Transverse colon (tissue), 4 donors: ENCODE results near the gene CD7. TPM values are rescaled to one million over a fixed set of nuclear protein-coding genes. Genes with fewer than 3 reads are reported as not detected.
A peak's percentile ranks its signal among the peaks of the same experiment; 100 is the strongest.

Experiments used
- DNase-seq: peaks from one replicate; pipeline ENCODE4 v3.0.0-alpha.2; 2019
- H3K27ac ChIP-seq, 4 donors: fragments of 200-600 bp; sonication (generic); 2 replicates each; pipeline ENCODE4 v1.5.1; 2016 to 2018; ENCODE audit warnings: inconsistent platforms in 4 of 4
- H3K27me3 ChIP-seq: fragments of 200-600 bp; sonication (generic); 2 replicates; pipeline ENCODE4 v1.5.1; 2017; ENCODE audit warnings: inconsistent platforms
- H3K36me3 ChIP-seq, 4 donors: fragments of 200-600 bp; sonication (generic); 2 replicates each; pipeline ENCODE4 v1.5.1; 2017 to 2019; ENCODE audit warnings: inconsistent platforms in 4 of 4
- H3K4me1 ChIP-seq, 4 donors: fragments of 200-600 bp; sonication (generic); 2 replicates each; pipeline ENCODE4 v1.5.1; 2017 to 2020; ENCODE audit warnings: inconsistent platforms in 4 of 4
- H3K4me3 ChIP-seq, 4 donors: fragments of 200-600 bp; sonication (generic); 1 replicate in 1 of 4; 2 replicates in 3 of 4; pipeline versions ENCODE4 v1.5.1 to v1.6.1; 2017 to 2019; ENCODE audit warnings: inconsistent platforms in 4 of 4
- H3K9me3 ChIP-seq, 2 donors: fragments of 200-600 bp; sonication (generic); 2 replicates each; pipeline ENCODE4 v1.5.1; 2017 to 2019; ENCODE audit warnings: inconsistent platforms in 2 of 2
- EP300 ChIP-seq: sonication (generic); formaldehyde crosslinking; IDR thresholded peaks from one replicate; pipeline ENCODE4 v1.6.1; 2017; ENCODE audit warnings: antibody characterized with exemption, low read depth
- POLR2A ChIP-seq: fragments of 450-650 bp; IDR thresholded peaks from one replicate; pipeline ENCODE4 v1.6.1; 2016; ENCODE audit warnings: antibody characterized with exemption, mild to moderate bottlenecking, moderate library complexity
- POLR2AphosphoS5 ChIP-seq, 3 donors: sonication (generic); formaldehyde crosslinking; IDR thresholded peaks; one replicate each; pipeline ENCODE4 v1.6.1; 2016; ENCODE audit warnings: antibody characterized with exemption in 3 of 3
- WGBS, 2 donors: methylation state at CpG; one replicate each; pipeline ENCODE4 v1.1.5; 2018; ENCODE audit warnings: low coverage in 1 of 2; 5-methylcytosine and 5-hydroxymethylcytosine counted together
- in situ Hi-C, 4 donors: fragments of 200-750 bp; cut with MboI; loops; one replicate each; pipeline versions ENCODE4 v1.15.0 to v1.15.1; 2017; ENCODE audit warnings: low sequenced_read_pairs in 3 of 4, low pct_ligation_motif_present in 1 of 4, low pct_unique_long_range_greater_than_20kb in 1 of 4
- intact Hi-C: fragments of 100-400 bp; cut with DNase I; formaldehyde crosslinking; loops from one replicate; pipeline ENCODE4 v1.15.1; 2023; ENCODE audit warnings: low total_unique reads
- total RNA-seq, 4 donors: library from RNA; depleted of rRNA; stranded (reverse); fragments of >200 nt; gene quantifications; one replicate each; pipeline ENCODE4 v1.1.0, GENCODE V29; 2016
- TF ChIP-seq, protein P1 (sequence below), 5 experiments: fragments of 200-600 bp in 3 of 5; fragments of 450-650 bp in 2 of 5; sonication (generic) in 3 of 5; IDR thresholded peaks; 1 replicate in 2 of 5; 2 replicates in 3 of 5; pipeline ENCODE4 v1.5.1; 2016 to 2017; ENCODE audit warnings: antibody characterized with exemption in 5 of 5, inconsistent platforms in 3 of 5, mild to moderate bottlenecking in 2 of 5, moderate library complexity in 1 of 5

CD7 gene
- total RNA-seq, 4 donors from 2014 or later = 6.1 to 9.7 (median 7.4) TPM

DNA sequence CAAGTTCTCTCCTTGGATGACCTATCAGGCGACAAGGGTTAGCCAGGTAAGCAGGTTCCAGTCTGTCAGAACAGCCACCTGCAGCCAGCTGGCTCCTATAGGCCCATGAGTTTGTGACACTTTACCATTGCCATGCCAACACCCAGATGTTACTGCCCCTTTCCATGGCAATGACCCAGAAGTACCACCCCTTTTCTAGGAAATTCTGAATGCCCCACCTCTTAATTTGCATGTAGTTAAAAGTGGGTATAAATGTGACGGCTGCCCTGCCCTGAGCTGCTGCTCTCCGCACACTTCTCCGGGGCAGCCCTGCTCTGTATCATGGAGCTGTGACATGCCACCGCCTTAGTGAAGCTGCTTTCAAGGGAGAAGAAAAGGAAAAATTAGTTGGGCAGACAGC, 26.2 kb upstream of the CD7 start:
- Histone ChIP-seq H3K27ac (no peak overlapping the region), H3K27me3 (peaks cover 6% of the 10 kb centered on the region), H3K4me3 (no peak overlapping the region), H3K9me3 (no peaks in the 10 kb centered on the region), H3K36me3 (no peaks in the 10 kb centered on the region), H3K4me1 (peaks cover 9 to 28% (median 22%) of the 10 kb centered on the region in 4 donors)
- in situ Hi-C loops = no loop called here
- 88% methylated on average over 3 to 5 of the region's 5 CpGs for WGBS, 2 donors
- intact Hi-C loops = no loop called here
- DNase-seq = no peak
- TF ChIP-seq EP300 (no peak), POLR2AphosphoS5 (IDR thresholded peaks at IDR 0.05) (no peak), POLR2A (no peak)
- TF ChIP-seq, protein P1, sequence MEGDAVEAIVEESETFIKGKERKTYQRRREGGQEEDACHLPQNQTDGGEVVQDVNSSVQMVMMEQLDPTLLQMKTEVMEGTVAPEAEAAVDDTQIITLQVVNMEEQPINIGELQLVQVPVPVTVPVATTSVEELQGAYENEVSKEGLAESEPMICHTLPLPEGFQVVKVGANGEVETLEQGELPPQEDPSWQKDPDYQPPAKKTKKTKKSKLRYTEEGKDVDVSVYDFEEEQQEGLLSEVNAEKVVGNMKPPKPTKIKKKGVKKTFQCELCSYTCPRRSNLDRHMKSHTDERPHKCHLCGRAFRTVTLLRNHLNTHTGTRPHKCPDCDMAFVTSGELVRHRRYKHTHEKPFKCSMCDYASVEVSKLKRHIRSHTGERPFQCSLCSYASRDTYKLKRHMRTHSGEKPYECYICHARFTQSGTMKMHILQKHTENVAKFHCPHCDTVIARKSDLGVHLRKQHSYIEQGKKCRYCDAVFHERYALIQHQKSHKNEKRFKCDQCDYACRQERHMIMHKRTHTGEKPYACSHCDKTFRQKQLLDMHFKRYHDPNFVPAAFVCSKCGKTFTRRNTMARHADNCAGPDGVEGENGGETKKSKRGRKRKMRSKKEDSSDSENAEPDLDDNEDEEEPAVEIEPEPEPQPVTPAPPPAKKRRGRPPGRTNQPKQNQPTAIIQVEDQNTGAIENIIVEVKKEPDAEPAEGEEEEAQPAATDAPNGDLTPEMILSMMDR (IDR thresholded peaks at IDR 0.05) = no peak

DNA sequence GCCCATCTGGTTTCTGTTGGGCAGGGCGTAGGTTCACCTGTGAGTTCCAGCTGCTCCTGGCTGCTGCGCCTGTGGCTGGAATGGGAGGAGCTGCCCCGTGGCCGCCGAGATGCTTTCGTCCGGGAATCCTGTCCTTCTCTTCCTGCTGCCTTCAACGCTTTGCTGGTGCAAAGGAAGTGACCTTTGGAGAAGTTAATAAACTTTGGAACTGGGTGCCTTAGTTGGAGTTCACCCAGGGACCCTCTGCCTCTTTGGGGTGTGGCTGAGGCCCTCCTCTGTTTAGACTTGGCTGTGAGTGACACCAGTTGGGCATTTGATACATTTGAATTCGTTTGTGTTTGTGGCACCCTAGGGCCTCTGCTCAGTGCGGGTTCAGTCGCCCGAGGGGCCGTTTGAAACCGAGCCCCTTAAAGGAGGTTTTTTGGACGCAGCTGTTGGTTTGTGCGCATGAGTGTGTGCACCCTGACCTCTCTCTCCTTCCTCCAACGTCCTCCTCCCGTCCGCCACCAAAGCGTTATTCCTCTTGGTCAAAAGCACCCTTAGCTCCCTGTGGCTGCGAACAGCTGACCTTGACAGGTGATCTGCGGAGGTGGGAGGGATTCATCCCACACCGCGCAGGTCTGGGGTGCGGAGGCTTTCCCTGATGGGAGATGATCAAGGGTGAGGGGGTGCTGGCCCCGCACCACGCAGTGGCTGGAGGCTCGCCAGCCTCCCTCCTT, 25.1 kb upstream of the CD7 start:
- in situ Hi-C loops (no loop called here), intact Hi-C loops (no loop called here)
- Histone ChIP-seq H3K36me3 (no peaks in the 10 kb centered on the region), H3K27me3 (no peaks in the 10 kb centered on the region), H3K9me3 (no peaks in the 10 kb centered on the region), H3K4me1 (peaks cover 13 to 34% (median 28%) of the 10 kb centered on the region in 4 donors), H3K4me3 (no peak overlapping the region), H3K27ac (no peak overlapping the region)
- DNase-seq = no peak
- 81% methylated on average over 28 of the region's 28 CpGs; no CpG with 5 or more reads in 1 of the 2 donors for WGBS, 2 donors
- TF ChIP-seq, protein P1 (IDR thresholded peaks at IDR 0.05) = no peak
- TF ChIP-seq POLR2A = no peak
- no peak for TF ChIP-seq POLR2AphosphoS5 (IDR thresholded peaks at IDR 0.05)
- TF ChIP-seq EP300 = no peak

DNA sequence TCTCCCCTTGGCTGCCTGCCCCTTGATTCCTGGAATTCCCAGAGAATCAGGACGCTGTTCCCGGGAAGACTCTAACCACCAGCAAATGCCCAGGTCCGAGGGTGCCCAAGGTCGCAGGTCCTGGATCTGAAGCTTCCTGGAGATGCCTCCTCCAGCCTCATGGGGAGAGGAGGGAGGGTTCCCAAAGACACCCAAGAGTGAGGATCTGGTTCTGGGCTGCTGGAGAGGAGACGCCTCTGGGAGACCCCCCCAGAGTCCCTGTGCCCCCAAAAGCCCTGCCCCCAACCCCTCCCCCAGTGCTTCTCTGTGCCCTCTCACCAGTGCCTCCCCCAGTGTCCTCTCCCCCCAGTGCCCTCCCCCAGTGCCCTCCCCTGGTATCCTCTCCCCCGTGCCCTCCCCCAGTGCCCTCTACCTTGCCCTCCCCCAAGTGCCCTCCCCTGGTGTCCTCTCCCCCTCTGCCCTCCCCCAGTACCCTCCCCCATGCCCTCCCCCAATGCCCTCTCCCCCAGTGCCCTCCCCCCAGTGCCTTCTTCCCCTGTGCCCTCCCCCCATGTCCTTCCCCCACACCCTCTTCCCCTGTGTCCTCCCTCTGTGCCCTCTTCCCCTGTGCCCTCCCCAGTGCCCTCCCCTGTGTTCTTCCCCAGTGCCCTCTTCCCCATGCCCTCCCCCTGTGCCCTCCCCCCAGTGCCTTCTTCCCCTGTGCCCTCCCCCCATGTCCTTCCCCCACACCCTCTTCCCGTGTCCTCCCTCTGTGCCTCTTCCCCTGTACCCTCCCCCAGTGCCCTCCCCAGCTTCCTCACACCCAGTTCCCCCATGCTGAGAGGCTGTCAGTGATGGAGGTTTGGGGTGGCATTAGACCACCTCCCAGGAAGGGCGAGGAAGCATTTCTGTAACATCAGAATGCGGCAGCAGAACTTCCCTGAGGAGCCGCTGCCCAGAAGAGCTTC, 22.5 kb upstream of the CD7 start:
- TF ChIP-seq POLR2AphosphoS5 (IDR thresholded peaks at IDR 0.05) (no peak), EP300 (no peak), POLR2A (no peak)
- TF ChIP-seq, protein P1 (IDR thresholded peaks at IDR 0.05) = no peak
- intact Hi-C loops = no loop called here
- Histone ChIP-seq H3K9me3 (no peaks in the 10 kb centered on the region), H3K4me1 (peaks cover 18 to 34% (median 23%) of the 10 kb centered on the region in 4 donors), H3K4me3 (peak overlapping the region in 3 of 4 donors; percentile 21 to 37 (median 25)), H3K27ac (peak overlapping the region; percentile 67 to 80 (median 74)), H3K27me3 (no peaks in the 10 kb centered on the region), H3K36me3 (no peaks in the 10 kb centered on the region)
- DNase-seq = no peak
- in situ Hi-C loops = no loop called here
- 44% methylated on average over 8 of the region's 10 CpGs; no CpG with 5 or more reads in 1 of the 2 donors for WGBS, 2 donors
